Activated CD8-positive, alpha-beta memory T cell treated with anti-CD3 and anti-CD28 coated beads for 24 hours (primary cell): ENCODE results near the gene LRFN2.

Experiments
- DNase-seq: peaks from one replicate; pipeline ENCODE4 v3.0.0-alpha.2; 2020

The LRFN2 gene

DNA sequence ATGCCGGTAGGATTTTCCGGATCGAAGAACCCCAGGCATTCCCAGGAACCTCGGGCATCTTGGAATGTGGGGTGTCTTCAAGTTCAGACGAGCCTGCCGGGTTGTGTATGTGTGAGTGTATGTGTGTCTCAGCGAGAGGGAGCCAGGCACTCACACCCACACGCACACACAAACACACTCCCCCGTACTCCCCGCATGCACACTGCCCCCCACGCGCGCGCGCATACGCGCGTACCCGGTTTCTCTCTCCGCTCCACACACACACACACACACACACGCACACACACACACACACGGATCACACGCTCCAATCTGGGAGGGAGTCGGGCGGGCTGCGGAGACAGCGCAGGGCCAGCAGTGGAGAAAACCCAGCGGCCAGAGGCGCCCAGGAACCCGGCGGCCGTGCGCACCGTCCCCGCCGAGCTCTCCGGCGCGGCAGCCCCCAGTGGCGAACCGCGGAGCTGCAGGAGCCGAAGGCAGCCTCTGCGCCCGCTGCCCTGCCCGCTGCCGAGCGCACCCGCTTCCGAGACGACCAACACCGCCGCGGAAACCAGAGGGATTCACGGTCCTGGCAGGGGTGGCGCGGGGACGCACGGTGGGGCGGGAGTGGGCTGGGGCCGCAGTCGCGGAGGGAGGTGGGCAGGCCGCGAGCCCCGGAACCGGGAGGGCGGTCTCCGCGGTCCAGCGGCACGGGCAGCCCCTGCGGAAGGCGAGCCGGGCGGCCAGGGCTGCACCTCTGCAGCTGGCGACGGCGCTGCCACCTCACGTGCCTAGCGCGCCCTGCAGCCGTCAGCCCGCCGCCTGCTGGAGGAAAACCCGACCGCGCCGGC is at the start of gene LRFN2:
TSS of gene LRFN2 (minus strand) at position 125 of the 830 bp plus-strand sequence.
- peak; percentile 87 for DNase-seq

DNA sequence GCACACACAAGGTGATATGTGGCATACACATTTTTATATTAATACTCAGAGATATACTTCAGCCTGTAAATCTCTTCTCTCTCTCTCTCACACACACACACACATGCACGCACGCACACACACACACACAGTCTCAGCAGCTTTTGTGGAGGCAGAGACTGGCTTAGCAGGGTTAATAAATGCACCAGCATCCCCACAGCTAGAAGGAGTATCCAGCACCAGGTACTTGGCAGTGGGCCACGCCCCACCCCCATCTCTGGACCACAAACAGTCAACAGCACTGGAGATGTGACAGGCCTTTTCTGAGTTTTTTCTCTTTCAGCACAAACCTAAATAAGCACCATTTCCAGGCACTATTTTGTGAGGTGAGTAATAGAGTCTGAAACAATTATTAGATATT is 47.3 kb upstream of the LRFN2 start:
- no peak for DNase-seq

DNA sequence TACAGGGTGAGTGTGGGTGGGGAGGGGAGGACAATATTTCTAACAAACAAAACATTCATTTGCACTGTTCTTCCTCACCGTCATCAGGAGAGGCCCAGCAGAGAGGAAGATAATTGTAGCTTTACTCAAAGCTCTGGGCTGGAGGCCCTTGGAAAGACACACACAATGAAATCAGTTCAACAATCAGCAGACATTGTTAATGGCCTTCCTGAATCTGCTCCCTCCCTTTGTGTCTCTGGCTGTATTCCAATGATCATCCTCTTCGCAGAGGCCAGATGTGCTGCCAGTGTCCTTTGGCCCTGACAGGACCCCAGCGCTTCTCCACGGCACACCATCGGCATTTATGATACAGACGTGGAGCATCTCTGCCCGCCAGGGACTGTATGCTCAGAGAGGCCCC is 44.6 kb upstream of the LRFN2 start:
- DNase-seq = no peak

DNA sequence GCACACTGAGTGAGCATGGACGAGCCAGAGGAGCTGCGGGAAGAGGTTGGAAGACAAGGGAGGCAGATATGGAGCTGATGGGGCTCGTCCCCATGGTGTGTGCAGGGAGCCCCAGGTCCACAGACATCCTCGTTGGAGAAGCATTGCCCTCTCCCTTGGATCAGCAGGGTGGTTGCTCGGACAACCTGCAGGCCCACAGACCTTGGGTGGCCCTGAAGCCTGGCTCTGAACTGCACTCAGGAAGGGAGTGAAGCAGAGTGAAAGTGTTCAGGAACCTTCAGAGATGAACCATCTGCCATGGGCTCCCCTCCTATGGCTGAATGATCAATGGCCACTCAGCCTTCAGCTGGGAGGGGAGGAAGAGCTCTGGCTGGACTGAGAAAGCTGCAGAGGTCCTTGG is 43.3 kb upstream of the LRFN2 start:
- no peak for DNase-seq

DNA sequence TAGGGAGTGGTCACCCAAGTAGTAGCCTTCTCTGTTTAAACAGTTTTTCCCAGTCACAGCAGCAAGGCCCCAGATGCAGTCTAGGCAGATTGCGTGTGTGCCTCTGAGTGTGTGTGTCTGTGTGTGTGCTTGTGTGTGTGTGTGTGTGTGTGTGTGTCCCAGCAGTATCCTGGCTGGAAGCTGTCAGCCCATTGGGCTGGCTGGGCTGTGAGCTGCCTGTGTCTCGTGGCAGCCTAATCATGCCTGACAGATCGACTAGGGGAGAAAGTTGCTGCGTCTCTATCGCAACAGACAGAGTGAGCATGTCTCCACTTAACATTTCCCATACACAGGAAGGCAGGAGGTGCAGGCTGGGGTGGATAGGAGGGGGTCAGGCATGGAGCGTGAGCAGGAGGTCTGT is 42.9 kb upstream of the LRFN2 start:
- no peak for DNase-seq

DNA sequence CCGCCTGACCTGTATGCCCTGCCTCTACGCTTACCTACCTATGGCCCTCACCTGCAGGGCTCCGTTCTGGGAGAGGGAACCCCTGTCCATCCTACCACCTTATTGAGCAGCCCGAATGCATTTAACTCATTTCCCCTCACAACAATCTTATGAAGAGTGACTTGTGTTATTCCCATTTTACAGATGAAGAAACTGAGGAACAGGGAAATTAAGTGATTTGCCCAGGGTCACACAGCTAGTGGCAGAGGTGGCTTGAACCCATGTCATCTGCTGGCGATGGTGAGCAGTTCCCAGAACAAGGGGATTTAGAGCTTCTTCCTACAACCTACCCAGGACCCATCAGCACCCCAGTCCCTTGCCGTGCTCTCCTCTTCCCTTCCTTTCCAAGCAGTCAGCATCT is 42.3 kb upstream of the LRFN2 start:
- no peak for DNase-seq

DNA sequence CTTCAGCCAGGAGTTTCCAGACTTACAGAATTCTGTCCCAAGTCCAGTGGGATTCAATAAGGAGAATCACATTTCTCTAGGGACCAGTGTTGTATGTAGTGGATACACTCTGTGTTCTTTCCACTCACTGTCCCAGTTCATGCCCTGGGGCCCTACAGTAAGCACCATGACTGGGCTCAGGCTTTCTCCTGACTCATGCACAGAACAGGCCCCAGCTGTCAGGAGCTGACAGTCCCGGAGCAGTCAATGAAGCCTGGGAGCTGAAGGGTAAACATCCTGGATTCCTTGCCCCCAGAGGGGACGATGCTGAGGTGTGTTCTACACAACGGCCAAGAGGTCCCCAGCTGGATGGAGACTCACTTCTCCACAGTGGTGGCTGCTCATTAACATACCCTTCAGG is 40.2 kb upstream of the LRFN2 start:
- DNase-seq = no peak

DNA sequence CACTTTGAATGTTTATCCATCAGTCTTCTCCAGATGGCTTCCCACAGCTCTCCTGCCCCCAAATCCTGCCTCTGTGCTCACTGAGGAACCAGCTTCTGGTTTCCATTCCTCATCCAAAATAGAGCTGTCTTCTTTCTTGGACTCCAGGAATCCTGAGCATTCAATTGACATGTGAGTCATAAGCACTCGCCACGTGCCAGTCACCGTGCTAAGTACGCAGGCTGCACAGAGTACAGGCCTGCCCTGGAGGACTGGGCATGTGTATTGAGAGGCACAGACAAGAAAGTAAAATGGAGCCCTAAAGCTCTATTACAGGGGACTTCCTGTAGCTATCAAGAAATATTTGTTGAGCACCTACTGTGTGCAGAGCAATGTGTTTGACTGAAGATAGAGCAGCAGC is 39.7 kb upstream of the LRFN2 start:
- DNase-seq = no peak

DNA sequence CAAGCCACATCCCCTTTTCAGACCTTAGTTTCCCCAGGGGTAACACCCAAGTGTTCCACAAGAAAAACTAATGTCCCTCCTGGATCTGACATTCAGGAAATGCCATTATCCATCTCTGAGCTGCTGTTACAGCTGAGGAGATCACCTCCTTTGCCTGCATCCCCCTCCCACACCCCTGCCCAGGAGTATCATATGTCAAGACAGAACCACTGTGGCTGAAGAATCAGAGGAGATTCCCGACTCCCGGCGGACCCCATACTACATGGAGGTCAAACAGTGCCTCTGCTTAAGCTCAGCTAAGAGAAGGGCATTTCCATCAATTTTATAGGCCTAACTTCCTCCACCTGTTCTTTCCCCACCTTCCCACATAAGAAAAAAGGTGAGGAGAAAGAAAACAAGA is 36.8 kb upstream of the LRFN2 start:
- no peak for DNase-seq

DNA sequence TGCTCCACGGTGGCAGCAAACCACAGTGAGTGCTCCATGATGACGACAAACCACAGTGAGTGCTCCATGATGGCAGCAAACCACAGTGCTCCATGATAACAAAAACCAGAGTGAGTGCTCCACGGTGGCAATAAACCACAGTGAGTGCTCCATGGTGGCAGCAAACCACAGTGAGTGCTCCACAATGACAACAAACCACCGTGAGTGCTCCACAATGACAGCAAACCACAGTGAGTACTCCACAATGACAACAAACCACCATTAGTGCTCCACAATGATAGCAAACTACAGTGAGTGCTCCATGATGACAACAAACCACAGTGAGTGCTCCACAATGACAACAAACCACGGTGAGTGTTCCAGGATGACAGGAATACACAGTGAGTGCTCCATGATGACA is 36.0 kb upstream of the LRFN2 start:
- no peak for DNase-seq

DNA sequence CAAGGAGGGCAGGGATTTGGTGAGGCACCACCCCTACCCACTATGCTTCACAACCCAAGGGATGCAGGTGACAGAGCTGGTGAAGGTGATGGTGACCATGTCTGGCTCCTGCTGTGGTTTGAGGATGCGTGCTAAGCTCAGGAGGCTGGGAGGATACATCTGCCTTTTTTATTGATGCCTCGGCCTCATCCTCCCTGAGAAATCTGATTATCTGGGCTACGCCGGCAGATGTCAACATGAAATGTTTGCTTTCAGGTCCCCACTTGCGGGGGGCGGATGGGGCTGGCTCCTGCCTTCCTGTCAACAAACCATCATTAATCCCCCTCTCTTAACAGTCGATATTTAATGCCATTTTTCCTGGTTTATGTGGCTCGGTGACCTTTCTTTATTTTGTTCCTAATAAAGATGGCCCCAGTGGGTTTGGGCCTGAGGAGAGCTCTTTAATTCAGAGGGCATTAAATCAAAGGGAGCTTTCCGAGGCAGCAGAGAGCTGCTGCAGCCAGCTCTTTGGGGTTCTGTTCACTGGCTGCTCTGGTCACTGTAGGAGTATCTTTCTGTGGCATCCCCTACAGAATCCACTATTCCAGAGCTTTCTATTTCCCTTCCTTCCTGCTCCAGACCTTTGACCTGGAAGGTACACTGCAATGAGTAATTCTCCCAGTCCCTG is 33.5 kb upstream of the LRFN2 start:
- DNase-seq = no peak

DNA sequence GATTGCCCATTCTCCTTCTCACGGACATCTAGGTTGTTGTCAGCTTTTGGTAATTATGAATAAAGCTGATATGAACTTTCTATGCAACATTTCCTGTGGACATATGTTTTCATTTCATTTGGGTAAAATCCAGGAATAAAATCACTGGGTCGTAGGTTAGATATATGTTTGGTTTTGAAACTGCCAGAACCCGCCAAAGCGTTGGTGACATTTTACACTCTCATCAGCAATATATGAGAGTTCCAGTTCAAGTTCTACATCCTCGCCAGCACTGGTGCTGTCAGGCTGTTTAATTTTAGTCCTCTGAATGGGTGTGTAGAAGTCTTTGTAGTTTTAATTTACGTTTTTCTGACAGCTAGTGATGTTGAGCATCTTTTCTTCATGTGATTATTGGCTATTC is 27.5 kb upstream of the LRFN2 start:
- no peak for DNase-seq

DNA sequence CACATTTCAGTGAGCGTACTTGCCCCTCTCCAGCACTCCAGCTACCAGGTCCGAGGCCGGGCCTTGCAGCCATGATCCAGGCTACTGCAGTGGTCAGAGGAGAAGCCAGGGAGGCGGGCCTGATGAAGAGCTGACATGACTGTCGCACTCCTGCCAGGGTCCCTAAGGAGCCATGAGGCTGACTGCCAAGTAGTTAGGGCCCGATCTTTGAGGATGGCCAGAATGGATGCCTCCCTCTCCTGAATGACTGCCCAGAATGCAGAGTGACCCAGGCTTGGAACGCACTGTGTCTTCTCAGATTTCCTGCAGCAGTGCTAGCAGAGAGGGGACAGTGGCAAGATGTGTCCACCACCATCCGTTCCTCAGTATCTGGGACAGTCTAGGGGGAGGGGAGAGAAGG is 24.7 kb upstream of the LRFN2 start:
- DNase-seq = no peak

DNA sequence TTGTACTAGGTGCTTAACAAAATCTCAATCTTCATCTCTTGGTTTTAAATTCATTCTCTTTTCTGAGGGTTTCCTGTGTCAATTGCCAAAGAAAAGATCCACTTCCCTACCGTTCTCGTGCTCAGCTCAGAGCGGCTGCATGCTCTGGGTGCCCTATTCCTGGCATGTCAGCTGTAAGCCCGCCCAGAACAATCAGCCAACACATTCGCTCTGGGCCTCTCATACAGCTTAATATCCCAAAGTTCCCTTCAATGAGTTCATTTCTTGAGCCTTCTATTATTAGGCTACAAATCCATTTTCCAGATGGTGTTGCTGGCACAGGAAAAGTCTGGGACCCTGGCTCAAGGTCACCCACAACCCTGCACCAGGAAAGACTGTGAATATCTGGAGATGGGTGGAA is 24.3 kb upstream of the LRFN2 start:
- DNase-seq = no peak

DNA sequence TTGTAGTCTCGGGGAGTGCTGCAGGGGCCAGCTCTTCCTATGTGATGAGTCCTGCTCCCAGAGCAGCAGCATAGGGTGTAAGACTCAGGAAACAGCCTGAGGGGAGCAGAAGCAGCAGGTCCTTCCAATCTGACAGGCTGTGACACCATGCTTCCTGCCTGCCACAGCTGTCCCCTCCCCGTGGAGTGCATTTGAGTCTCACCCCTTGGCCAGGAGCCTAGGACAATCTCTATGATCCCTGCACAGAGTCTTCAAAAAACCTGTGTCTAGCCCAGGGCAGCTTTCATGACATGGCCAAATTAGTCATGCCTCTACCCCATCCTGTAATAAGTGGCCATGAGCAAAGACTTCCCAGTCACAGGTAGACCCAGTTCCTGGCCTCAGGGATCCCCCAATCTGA is 23.1 kb upstream of the LRFN2 start:
- no peak for DNase-seq

DNA sequence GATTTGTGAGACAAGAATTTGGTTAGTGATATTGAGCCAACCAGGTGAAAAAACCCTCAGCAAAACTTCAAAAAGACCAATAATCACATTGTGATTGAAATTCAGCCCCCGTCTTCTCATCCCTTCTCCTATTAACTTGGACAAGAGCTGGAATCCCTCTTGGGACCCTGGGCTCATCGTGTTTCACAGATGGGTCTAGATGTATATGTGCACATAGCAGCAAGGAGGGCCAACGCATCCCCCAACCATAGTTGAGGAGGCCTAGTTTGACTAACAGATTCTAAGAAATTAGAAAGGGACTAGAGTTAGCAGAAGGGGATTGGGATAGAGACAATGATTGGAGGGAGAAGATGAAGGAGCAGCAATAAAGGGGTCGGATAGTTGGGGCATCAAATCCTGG is 19.8 kb upstream of the LRFN2 start:
- no peak for DNase-seq

DNA sequence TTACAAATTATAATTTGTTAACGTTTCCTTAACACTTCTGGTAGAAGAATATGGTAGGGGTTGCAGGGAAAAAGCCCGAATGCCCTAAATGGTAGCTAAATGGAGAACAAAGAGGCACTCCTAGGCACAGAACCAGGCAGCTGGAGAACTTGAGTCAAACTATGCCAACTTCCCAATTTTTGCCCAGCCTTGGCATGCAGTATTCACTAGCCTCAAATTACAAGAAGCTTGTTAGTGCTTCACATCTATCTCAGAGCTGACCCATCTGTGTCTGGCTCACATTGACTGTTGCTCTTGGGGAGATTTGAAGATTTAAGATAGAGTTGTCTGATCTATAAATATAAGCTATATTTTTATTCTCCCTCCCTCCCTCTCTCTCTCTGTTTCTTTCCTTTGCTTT is 19.4 kb upstream of the LRFN2 start:
- no peak for DNase-seq

DNA sequence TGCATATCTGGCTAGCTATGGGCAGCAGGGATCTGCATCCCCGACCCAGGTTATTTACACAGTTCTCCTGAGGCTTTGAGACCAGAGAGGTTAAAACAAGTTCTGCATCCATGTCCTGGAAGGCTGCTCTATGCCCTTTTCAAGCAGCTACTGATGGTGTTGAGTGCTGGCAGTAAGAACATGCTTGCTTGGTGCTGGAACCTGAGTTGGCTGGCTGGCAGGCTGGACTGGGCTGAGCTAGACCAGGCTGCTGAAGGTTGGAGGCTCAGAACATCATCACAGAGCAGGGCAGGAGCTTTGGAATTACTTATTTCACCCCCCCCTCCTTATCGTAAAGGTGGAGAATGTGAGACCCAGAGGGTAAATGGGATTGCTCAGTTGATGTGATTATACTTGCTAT is 16.9 kb upstream of the LRFN2 start:
- no peak for DNase-seq

DNA sequence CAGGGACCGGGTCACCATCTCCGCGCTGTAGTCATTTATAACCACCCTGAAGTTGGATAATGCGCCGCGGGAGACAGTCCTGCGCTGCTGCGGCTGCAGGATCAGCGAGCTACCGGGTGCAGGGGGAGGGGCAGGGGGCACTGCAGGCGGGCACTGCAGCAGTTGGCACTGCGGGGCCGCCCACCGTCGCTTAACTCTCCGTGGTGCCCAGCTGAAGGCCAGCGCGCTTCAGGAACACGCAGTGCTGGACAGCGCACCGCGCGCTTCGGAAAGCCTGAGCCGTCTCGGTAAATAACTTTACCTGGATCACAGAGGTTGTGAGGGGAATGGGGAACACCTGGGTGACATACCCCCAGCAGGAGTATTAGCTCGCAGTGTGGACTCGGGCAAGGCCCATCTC is 12.4 kb upstream of the LRFN2 start:
- DNase-seq = no peak

DNA sequence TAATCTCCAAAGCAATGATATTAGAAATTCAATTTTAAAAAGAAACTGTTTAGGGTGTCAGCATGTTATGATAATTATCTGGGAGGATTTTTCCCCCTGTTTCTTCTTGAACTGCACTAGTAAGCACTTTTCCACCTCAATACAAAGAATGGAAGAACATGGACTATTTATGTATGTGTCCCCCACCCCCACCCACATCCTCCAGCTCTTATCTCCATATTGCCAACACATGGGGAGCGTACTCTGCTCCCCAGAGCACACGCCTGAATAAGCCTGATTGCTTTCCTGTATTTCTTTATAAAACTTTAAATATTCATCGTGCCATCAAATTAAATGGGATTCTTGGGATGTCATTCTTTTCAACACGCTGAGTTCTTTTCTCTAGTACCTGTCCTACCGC is 11.4 kb upstream of the LRFN2 start:
- no peak for DNase-seq

DNA sequence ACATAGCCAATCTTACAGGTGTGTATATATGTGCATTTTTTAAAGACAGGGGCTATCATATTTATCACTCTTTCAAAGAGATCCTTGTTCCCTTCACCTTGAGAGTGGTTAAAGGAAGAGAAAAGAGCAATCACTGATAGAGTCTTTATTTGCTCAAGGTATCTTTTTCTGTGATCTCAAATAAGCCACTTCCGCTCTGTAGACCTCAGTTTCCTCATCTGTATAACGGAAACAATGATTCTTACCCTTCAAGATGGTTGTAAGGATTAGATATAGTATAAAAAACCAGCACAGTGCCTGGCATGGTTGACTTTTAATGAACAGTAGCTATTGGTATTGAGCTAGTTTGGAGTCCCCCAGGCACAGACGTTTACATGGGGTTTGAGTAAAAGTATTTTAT is 10.1 kb upstream of the LRFN2 start:
- no peak for DNase-seq

DNA sequence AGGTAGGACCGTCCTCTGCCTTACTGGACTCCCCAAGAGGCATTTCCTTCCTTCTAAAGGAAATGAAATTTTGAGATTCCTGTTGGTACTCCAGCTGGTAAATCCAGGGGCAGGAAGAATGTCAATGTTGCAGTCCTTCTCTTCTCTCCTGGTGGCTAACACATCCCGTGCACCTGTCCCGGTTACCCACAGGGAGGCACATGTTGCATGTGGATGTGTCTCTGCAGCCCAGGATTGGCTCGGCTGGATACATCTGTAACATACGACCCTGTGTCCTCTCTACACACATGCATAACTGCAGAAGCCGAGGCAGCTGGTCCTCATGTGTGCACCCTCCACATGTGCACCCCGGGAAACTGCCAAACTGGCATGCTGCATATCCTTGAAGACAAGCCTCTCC is 1.3 kb upstream of the LRFN2 start:
- no peak for DNase-seq

DNA sequence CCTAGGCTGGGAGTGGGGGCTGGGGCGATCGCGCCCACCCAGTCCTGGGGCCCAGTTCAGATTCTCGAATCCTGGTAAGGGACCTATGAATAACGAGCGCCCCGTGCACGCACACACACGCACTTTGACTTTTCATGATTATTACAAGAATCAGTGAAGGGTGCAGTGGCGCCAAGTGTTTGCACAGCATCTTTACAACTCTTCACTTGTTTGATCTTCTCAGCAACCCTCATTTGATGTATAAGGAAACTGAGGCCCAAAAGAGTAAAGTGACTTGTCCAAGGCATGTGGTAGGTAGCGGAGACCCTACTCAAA is 863 bp upstream of the LRFN2 start:
- no peak for DNase-seq

DNA sequence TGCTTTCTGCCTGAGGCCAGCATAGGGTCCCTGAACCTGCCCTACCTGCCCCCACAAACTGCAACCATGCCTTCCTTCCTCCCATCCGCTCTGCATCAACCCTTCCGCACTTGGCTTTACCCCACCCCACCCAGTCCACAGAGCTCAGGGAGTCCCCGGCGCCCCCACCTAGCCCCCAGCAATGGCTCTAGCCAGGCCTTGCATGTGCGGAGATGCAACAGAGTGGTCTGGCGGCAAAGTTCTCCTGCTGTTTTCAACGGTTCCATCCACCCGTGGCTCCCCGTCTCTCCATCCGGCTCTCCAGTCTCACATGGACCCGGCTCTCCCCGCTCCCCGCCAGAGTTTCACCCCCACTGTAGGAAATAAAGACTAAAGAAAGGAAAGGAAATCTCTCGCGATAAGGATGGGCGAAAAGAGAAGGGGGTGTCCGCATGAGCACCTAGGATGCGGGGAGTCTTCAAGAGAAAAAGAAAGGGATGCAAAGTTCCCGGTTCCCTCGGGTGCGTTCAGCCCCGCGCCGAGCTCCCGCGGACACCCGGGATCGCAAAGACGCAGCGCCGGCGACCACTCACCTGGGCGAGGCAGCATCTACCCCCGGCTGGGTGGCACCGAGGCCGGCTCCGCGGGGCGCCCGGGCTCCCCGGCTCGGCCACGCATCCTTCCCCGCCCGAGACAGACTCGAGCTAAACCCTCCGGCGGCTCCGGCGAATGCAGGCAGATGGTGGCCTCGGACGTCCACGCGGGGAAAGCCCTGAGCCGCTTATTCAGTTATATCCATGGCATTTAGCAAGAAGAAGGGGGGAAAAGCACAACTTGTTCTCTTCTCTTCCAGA is 579 bp downstream of the LRFN2 start:
- DNase-seq = peak; percentile 56
